ENCODE data around the gene PSORS1C1. TPM values are rescaled to one million over a fixed set of nuclear protein-coding genes. Genes with fewer than 3 reads are reported as not detected.
"Not testable (repeated sequence)": the region's sequence is repeated elsewhere in the genome, so short reads cannot be mapped to it uniquely, and the experiment has no call there.

Gene PSORS1C1
- total RNA-seq, 1 donor from 2014 or later, result under 0.01 TPM

DNA sequence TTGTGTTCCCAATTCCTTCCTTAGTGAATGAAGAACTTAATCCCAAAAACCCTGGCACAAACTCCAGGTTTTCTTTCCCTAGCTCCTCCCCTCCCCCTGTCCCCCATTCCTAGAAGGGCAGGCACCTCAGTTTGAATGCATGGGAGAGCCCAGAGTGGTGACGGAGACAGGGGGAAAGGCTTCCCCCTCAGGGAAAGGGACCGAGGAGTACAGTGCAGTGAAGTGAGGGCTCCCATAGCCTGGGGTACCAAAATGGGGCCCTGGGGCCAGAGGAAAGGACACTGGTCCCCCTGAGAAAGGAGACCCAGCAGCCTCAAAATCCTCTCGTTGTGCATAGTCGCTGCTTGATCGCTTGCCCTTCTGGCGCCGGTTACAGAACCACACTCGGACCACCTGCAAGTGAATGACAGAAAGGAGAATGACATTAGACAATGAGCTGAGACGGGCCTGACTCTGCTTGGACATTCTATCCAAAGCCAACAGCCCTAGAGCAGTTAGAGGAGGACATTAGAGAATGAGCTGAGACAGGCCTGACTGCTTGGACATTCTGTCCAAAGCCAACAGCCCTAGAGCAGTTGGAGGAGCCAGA, 50.0 kb downstream of the PSORS1C1 start:
- not testable (repeated sequence) for H3K4me1 ChIP-seq (ENCODE audit: control insufficient read depth in 3 of 3, insufficient read depth in 3 of 3, low read length in 3 of 3); H3K9me3 ChIP-seq (ENCODE audit: control insufficient read depth in 3 of 3, low read length in 3 of 3); H3K36me3 ChIP-seq (ENCODE audit: control insufficient read depth in 3 of 3, insufficient read depth in 3 of 3, low read length in 3 of 3); H3K4me3 ChIP-seq (ENCODE audit: low read length in 3 of 3); H3K9ac ChIP-seq (ENCODE audit: low read depth in 1 of 3, low read length in 3 of 3); H3K27me3 ChIP-seq (ENCODE audit: control insufficient read depth in 3 of 3, insufficient read depth in 3 of 3, low read length in 3 of 3); H3K27ac ChIP-seq (ENCODE audit: low read depth, low read length)

DNA sequence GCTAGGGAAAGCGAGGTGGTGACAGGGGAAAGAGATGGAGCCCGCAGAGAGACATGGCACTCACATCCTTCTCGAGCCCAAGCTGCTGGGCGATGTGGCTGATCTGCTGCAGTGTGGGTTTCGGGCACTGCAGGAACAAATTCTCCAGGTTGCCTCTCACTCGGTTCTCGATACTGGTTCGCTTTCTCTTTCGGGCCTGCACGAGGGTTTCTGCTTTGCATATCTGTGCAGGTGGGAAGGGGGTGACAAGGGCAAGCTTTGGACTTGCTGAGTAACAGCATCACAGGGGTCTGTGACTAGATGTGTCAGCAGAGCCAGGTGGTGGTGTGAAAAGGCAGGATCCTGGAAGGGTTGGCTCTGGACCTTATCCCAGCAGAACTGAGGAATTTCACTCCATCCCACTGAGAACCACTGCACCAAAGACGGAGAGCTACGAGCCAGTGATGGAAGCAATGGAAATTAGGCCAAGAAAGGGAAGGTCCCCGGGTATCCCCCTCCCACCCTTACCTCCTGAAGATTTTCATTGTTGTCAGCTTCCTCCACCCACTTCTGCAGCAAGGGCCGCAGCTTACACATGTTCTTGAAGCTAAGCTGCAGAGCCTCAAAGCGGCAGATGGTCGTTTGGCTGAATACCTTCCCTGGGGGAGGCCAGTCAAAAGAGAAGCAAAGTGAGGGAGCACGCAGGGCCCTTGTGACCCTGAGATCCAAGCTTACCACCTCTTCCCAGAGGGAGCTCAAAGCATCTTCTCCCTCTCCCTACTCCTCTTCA, 50.6 kb downstream of the PSORS1C1 start:
- not testable (repeated sequence) for H3K36me3 ChIP-seq (ENCODE audit: control insufficient read depth in 3 of 3, insufficient read depth in 3 of 3, low read length in 3 of 3); H3K27me3 ChIP-seq (ENCODE audit: control insufficient read depth in 3 of 3, insufficient read depth in 3 of 3, low read length in 3 of 3); H3K4me1 ChIP-seq (ENCODE audit: control insufficient read depth in 3 of 3, insufficient read depth in 3 of 3, low read length in 3 of 3); H3K9ac ChIP-seq (ENCODE audit: low read depth in 1 of 3, low read length in 3 of 3); H3K27ac ChIP-seq (ENCODE audit: low read depth, low read length); H3K4me3 ChIP-seq (ENCODE audit: low read length in 3 of 3); H3K9me3 ChIP-seq (ENCODE audit: control insufficient read depth in 3 of 3, low read length in 3 of 3)

DNA sequence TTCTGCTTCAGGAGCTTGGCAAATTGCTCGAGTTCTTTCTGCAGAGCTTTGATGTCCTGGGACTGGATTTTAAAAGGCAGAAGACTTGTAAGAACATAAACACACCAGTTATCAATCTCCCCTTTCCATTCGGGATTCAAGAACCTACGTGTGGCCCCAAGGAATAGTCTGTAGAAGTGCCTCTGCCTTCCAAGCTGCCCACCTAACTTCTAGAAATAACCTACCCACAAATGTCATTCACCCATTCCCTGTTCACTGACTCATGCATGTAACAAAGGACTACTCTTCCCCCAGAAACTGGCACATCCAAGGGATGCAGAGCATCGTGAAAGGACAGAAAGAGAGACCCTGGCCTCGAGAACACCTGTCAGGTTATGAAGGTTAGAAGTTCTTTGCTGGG, 51.4 kb downstream of the PSORS1C1 start:
- Histone ChIP-seq H3K4me1 (ENCODE audit: control insufficient read depth in 3 of 3, insufficient read depth in 3 of 3, low read length in 3 of 3) (no peaks in the 10 kb centered on the region), H3K9me3 (ENCODE audit: control insufficient read depth in 3 of 3, low read length in 3 of 3) (no peaks in the 10 kb centered on the region), H3K9ac (ENCODE audit: low read depth in 1 of 3, low read length in 3 of 3) (no peak overlapping the region), H3K4me3 (ENCODE audit: low read length in 3 of 3) (no peak overlapping the region), H3K36me3 (ENCODE audit: control insufficient read depth in 3 of 3, insufficient read depth in 3 of 3, low read length in 3 of 3) (peaks cover 0 to 4% (median 2%) of the 10 kb centered on the region in 3 donors), H3K27ac (ENCODE audit: low read depth, low read length) (no peak overlapping the region), H3K27me3 (ENCODE audit: control insufficient read depth in 3 of 3, insufficient read depth in 3 of 3, low read length in 3 of 3) (no peaks in the 10 kb centered on the region)

DNA sequence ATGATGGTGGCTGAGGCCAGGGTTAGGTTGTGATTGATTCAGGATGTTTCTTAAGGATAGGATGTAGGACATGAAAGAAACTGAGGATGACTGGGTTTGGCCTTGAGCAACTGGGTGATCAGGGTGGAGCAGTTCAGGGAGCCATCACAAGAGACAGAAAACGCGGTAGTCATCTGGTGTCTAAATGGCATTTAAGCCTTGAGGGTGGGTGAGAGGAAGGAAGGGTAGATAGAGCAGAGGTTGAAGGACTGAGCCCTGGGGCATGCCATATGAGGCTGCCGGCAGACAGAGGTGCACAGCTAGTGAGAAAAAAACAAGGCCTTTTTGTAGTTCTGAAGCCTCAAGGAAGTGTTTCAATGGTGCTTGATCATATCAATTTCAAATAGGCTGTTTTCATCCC, 54.0 kb downstream of the PSORS1C1 start:
- no peaks in the 10 kb centered on the region for H3K4me1 ChIP-seq (ENCODE audit: control insufficient read depth in 3 of 3, insufficient read depth in 3 of 3, low read length in 3 of 3)
- H3K27ac ChIP-seq (ENCODE audit: low read depth, low read length), result no peak overlapping the region
- H3K36me3 ChIP-seq (ENCODE audit: control insufficient read depth in 3 of 3, insufficient read depth in 3 of 3, low read length in 3 of 3), result no peaks in the 10 kb centered on the region
- no peak overlapping the region for H3K4me3 ChIP-seq (ENCODE audit: low read length in 3 of 3)
- no peak overlapping the region for H3K9ac ChIP-seq (ENCODE audit: low read depth in 1 of 3, low read length in 3 of 3)
- no peaks in the 10 kb centered on the region for H3K27me3 ChIP-seq (ENCODE audit: control insufficient read depth in 3 of 3, insufficient read depth in 3 of 3, low read length in 3 of 3)
- no peaks in the 10 kb centered on the region for H3K9me3 ChIP-seq (ENCODE audit: control insufficient read depth in 3 of 3, low read length in 3 of 3)

DNA sequence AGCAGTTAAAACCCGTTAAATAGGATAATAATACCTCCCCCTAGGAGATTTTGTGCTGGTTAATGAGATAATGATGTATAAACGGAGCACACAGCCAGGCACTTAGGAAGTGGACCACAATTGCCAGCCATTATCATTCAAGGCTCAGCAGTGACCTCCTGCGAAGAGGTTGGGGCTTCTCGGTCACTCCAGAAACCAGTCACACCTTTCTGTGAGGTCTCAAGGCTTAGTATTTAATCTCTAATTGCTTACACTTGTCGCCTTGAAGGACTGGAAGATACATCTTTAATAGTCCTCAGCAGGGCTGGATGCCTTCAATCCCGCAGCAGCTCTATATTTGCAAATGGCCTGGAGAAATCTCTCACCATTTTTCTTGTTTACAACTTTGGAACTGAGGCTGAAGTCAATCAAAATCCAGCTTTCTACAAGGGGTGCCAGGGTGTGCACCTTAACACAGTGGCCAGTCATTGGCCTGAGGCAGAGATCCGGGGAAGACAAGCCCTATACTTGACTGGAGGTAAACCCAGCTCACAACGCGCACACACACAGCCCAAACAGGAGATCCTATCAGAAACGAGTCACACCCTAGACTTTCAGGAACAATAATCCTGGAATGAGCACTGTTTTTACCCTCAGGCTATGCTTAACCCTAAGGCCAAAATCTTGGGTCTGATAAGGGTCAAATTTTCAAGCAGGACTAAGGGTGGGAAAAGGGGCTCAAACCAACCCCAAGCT, 54.7 kb downstream of the PSORS1C1 start:
- no peak overlapping the region for H3K4me3 ChIP-seq (ENCODE audit: low read length in 3 of 3)
- H3K27ac ChIP-seq (ENCODE audit: low read depth, low read length), result no peak overlapping the region
- H3K9ac ChIP-seq (ENCODE audit: low read depth in 1 of 3, low read length in 3 of 3), result peak overlapping the region in 1 of 3 donors; percentile 1
- H3K27me3 ChIP-seq (ENCODE audit: control insufficient read depth in 3 of 3, insufficient read depth in 3 of 3, low read length in 3 of 3), result no peaks in the 10 kb centered on the region
- H3K4me1 ChIP-seq (ENCODE audit: control insufficient read depth in 3 of 3, insufficient read depth in 3 of 3, low read length in 3 of 3), result no peaks in the 10 kb centered on the region
- H3K36me3 ChIP-seq (ENCODE audit: control insufficient read depth in 3 of 3, insufficient read depth in 3 of 3, low read length in 3 of 3), result no peaks in the 10 kb centered on the region
- H3K9me3 ChIP-seq (ENCODE audit: control insufficient read depth in 3 of 3, low read length in 3 of 3), result no peaks in the 10 kb centered on the region

DNA sequence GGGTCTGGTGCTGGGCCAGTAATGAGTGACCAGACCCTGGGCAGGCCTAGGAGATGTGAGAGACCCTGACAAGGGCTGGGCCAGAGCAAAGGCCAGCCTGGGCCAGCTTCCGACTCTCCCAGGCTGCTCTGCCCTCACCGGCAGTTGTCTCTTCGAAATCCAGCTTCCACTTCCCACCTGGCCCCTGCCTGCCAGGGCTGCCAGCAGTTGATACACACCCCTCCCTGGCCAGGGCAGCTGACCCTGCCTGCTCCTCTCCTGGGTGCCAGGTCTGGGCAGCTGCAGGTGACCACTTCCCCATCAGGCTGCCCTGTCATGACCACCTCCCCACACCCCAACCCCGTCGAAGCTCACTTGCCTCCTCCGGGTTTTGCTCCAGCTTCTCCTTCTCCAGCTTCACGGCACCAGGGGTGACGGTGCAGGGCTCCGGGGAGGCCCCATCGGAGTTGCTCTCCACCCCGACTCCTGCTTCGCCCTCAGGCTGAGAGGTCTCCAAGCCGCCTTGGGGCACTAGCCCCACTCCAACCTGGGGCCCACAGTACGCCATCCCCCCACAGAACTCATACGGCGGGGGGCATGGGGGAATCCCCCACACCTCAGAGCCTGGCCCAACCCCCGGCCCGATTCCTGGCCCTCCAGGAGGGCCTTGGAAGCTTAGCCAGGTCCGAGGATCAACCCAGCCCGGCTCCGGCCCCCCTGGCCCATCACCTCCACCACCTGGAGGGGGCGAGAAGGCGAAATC, 55.4 kb downstream of the PSORS1C1 start:
- H3K4me3 ChIP-seq (ENCODE audit: low read length in 3 of 3); H3K27ac ChIP-seq (ENCODE audit: low read depth, low read length); H3K9ac ChIP-seq (ENCODE audit: low read depth in 1 of 3, low read length in 3 of 3); H3K4me1 ChIP-seq (ENCODE audit: control insufficient read depth in 3 of 3, insufficient read depth in 3 of 3, low read length in 3 of 3); H3K9me3 ChIP-seq (ENCODE audit: control insufficient read depth in 3 of 3, low read length in 3 of 3); H3K36me3 ChIP-seq (ENCODE audit: control insufficient read depth in 3 of 3, insufficient read depth in 3 of 3, low read length in 3 of 3); H3K27me3 ChIP-seq (ENCODE audit: control insufficient read depth in 3 of 3, insufficient read depth in 3 of 3, low read length in 3 of 3): not testable (repeated sequence)

DNA sequence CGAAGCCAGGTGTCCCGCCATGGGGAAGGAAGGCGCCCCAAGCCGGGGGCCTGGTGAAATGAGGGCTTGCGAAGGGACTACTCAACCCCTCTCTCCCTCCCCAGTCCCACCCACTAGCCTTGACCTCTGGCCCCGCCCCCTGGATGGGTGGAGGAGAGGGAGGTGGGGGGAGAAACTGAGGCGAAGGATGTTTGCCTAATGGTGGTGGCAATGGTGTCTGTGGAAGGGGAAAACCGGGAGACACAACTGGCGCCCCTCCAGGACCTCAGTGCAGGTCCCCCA, 55.9 kb downstream of the PSORS1C1 start, which contains the start of gene POU5F1:
TSS of gene POU5F1 (minus strand) at position 83 of the 282 bp plus-strand sequence. CDS start at position 21, 62 bp downstream.
- Histone ChIP-seq H3K27ac (ENCODE audit: low read depth, low read length) (no peak within 1 kb of the TSS), H3K4me1 (ENCODE audit: control insufficient read depth in 3 of 3, insufficient read depth in 3 of 3, low read length in 3 of 3) (no peaks in the 10 kb centered on the region), H3K9me3 (ENCODE audit: control insufficient read depth in 3 of 3, low read length in 3 of 3) (no peaks in the 10 kb centered on the region), H3K36me3 (ENCODE audit: control insufficient read depth in 3 of 3, insufficient read depth in 3 of 3, low read length in 3 of 3) (peaks cover 0 to 4% (median under 1%) of the 10 kb centered on the region in 3 donors), H3K9ac (ENCODE audit: low read depth in 1 of 3, low read length in 3 of 3) (peak within 1 kb of the TSS in 1 of 3 donors; percentile 1), H3K27me3 (ENCODE audit: control insufficient read depth in 3 of 3, insufficient read depth in 3 of 3, low read length in 3 of 3) (no peaks in the 10 kb centered on the region), H3K4me3 (ENCODE audit: low read length in 3 of 3) (no peak within 1 kb of the TSS)

DNA sequence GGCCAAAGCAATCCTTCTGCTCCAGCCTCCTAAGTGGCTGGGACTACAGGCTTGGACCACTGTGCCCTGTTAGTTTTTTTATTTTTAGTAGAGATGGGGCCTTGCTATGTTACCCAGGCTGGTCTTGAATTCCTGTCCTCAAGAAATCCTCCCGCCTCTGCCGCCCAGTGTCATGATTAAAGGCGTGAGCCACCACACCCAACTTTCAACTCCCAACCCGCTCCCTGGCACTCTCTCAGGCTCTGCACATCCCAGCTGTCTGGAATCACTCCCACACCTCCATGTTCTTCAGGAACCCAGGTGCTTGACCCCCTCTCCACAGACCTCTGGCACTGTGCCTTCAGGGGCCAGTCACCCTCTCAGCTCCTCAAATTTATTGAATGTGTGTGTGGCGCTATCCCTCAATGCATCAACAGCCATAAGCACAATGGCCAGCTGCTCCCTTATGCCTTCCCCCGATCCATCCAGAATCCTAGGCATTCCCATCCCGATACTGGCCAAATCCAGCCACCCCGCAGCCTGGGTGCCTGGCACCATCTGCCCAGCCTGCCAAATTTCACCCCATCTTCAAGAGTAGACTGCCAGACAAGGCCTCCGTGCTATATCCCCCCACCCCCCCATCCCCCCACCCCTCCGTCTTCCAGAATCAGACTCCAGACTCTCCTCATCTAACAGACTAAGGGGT, 56.5 kb downstream of the PSORS1C1 start:
- Histone ChIP-seq H3K27me3 (ENCODE audit: control insufficient read depth in 3 of 3, insufficient read depth in 3 of 3, low read length in 3 of 3) (no peaks in the 10 kb centered on the region), H3K9ac (ENCODE audit: low read depth in 1 of 3, low read length in 3 of 3) (no peak overlapping the region), H3K27ac (ENCODE audit: low read depth, low read length) (no peak overlapping the region), H3K36me3 (ENCODE audit: control insufficient read depth in 3 of 3, insufficient read depth in 3 of 3, low read length in 3 of 3) (peaks cover 0 to 4% (median 4%) of the 10 kb centered on the region in 3 donors), H3K9me3 (ENCODE audit: control insufficient read depth in 3 of 3, low read length in 3 of 3) (no peaks in the 10 kb centered on the region), H3K4me3 (ENCODE audit: low read length in 3 of 3) (no peak overlapping the region), H3K4me1 (ENCODE audit: control insufficient read depth in 3 of 3, insufficient read depth in 3 of 3, low read length in 3 of 3) (no peaks in the 10 kb centered on the region)

DNA sequence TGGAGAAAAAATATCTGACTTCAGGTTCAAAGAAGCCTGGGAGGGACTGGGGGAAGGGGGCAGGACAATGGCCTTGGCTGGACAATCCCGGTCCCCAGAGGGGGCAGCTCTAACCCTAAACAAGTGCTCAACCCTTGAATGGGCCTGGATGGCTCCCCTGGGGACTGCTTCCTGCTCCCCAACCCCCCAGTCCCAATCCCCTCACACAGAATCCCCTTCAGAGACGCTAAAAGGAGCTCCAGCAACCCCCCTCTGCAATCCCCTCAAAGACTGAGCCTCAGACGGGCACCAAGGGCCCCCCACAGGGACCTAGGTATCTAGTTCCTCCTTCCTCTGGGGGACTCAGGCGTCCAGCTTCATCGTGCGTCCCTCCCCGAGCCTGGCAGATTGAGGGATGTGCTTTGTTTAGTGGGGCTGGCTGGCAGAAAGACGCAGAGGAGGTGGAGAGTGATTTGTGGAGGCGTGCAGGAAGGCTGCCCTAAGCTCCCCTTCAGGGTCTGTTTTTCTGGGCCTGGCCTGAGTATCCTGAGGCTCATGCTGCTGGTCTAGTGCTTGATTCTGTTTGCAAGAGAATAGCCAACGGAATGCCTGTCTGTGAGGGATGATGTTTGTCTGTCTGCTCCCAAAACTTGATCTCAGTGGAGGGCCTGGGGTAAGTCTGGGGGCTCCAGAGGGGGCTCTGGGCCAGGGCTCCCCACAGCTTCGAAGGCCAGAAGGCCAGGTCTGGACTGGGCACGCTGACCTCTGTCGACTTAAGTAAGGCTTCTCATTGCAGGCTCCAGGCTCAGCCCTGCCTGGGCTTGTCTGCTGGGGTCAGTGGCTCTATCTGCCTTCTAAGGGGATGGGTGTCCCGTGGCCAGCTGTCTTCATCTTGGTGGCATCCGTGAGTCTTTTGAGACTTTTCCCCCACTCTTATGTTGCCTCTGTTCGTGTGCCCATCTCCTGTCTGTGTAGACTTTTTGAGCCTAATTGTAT, 57.6 kb downstream of the PSORS1C1 start:
- peaks cover 0 to 4% (median 4%) of the 10 kb centered on the region in 3 donors for H3K36me3 ChIP-seq (ENCODE audit: control insufficient read depth in 3 of 3, insufficient read depth in 3 of 3, low read length in 3 of 3)
- H3K4me1 ChIP-seq (ENCODE audit: control insufficient read depth in 3 of 3, insufficient read depth in 3 of 3, low read length in 3 of 3), result no peaks in the 10 kb centered on the region
- no peak overlapping the region for H3K4me3 ChIP-seq (ENCODE audit: low read length in 3 of 3)
- H3K27me3 ChIP-seq (ENCODE audit: control insufficient read depth in 3 of 3, insufficient read depth in 3 of 3, low read length in 3 of 3), result no peaks in the 10 kb centered on the region
- no peak overlapping the region for H3K27ac ChIP-seq (ENCODE audit: low read depth, low read length)
- H3K9me3 ChIP-seq (ENCODE audit: control insufficient read depth in 3 of 3, low read length in 3 of 3), result no peaks in the 10 kb centered on the region
- no peak overlapping the region for H3K9ac ChIP-seq (ENCODE audit: low read depth in 1 of 3, low read length in 3 of 3)
